Tibial nerve (tissue), 4 donors: ENCODE data around the gene RASA3. TPM values are rescaled to one million over a fixed set of nuclear protein-coding genes. Genes with fewer than 3 reads are reported as not detected.

Experiments used
- DNase-seq, 2 donors: peaks; one replicate each; pipeline ENCODE4 v3.0.0-alpha.2; 2019; ENCODE audit warnings: low spot score in 2 of 2
- H3K27ac ChIP-seq, 4 donors: fragments of 200-600 bp; sonication (generic) in 3 of 4; one replicate each; pipeline ENCODE4 v1.5.1; 2017 to 2019; ENCODE audit warnings: mild to moderate bottlenecking in 1 of 4
- H3K27me3 ChIP-seq, 2 donors: fragments of 200-600 bp; sonication (generic) in 1 of 2; one replicate each; pipeline versions ENCODE4 v1.5.1 to v1.6.0; 2017 to 2019
- H3K36me3 ChIP-seq, 3 donors: fragments of 200-600 bp; sonication (generic); one replicate each; pipeline ENCODE4 v1.5.1; 2018 to 2019
- H3K4me1 ChIP-seq, 4 donors: fragments of 200-600 bp; sonication (generic) in 3 of 4; one replicate each; pipeline ENCODE4 v1.5.1; 2017 to 2019
- H3K4me3 ChIP-seq, 4 donors: fragments of 200-600 bp; sonication (generic) in 3 of 4; one replicate each; pipeline ENCODE4 v1.5.1; 2017 to 2019; ENCODE audit warnings: mild to moderate bottlenecking in 1 of 4, moderate library complexity in 1 of 4
- H3K9me3 ChIP-seq, 4 donors: fragments of 200-600 bp; sonication (generic) in 3 of 4; one replicate each; pipeline ENCODE4 v1.5.1; 2017 to 2019
- EP300 ChIP-seq, 2 donors: sonication (generic); formaldehyde crosslinking; IDR thresholded peaks; one replicate each; pipeline ENCODE4 v1.6.1; 2017; ENCODE audit warnings: antibody characterized with exemption in 2 of 2, mild to moderate bottlenecking in 1 of 2
- POLR2A ChIP-seq, 2 donors: fragments of 450-650 bp; IDR thresholded peaks; one replicate each; pipeline ENCODE4 v1.6.1; 2017; ENCODE audit warnings: antibody characterized with exemption in 2 of 2, mild to moderate bottlenecking in 2 of 2, moderate library complexity in 2 of 2
- WGBS, 2 donors: methylation state at CpG; one replicate each; pipeline ENCODE4 v1.1.5; 2018; 5-methylcytosine and 5-hydroxymethylcytosine counted together
- total RNA-seq, 4 donors: library from RNA; depleted of rRNA; stranded (reverse); fragments of >200 nt; gene quantifications; one replicate each; pipeline ENCODE4 v1.1.0, GENCODE V29; 2016
- TF ChIP-seq, protein P1 (sequence below), 5 experiments: fragments of 200-600 bp in 3 of 5; fragments of 450-650 bp in 2 of 5; sonication (generic) in 3 of 5; IDR thresholded peaks; one replicate each; pipeline ENCODE4 v1.5.1; 2016 to 2019; ENCODE audit warnings: antibody characterized with exemption in 5 of 5, mild to moderate bottlenecking in 3 of 5, moderate library complexity in 2 of 5

RASA3 gene
- total RNA-seq, 4 donors from 2014 or later: 36.2 to 63.3 (median 46.3) TPM

DNA sequence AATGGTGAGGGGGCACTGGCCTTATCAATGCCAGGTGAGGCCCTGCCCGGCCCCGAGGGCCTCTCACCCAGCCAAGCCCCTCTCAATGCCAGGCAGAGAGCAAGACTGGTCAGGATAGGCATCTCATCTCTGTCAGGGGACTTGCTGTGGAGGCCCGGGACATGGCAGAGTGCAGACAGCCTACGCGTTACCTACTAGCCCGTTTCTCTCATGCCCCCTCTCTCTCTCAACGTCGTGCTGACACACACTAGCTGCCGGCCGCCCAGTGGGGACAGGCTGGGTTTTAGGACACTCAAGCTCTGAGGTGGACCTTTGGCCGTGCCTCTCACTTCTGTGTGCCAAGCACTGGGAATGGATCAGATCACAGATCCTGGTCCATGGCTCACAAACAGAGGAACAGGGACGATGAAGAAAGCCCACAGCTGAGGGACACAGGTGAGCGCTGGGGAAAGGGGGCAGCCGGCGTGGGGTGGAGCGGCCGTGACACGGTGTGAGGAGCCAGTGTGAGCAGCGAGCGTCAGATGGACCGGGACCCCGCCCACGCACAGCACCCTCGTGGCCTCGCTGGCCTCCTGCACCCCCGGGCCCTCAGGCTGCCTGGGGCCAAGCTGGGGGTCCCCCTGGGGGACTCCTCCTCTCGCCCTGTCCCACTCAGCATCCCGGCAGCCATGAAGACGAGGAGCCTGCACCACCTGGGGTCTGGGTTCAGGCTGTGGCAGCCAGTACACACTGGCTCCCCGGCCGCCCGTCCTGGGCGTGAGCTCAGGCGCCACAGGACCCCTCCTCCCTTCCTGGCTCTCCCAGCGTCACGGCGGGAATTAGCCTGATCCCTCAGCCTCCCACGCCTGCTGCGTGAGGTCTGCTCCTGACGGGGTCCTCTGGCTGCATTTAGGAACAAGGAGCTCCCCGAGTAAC, 81.6 kb downstream of the RASA3 start:
- H3K9me3 ChIP-seq: no peaks in the 10 kb centered on the region
- TF ChIP-seq EP300 (IDR thresholded peaks at IDR 0.05) (no peak), POLR2A (IDR thresholded peaks at IDR 0.05) (no peak)
- TF ChIP-seq, protein P1, sequence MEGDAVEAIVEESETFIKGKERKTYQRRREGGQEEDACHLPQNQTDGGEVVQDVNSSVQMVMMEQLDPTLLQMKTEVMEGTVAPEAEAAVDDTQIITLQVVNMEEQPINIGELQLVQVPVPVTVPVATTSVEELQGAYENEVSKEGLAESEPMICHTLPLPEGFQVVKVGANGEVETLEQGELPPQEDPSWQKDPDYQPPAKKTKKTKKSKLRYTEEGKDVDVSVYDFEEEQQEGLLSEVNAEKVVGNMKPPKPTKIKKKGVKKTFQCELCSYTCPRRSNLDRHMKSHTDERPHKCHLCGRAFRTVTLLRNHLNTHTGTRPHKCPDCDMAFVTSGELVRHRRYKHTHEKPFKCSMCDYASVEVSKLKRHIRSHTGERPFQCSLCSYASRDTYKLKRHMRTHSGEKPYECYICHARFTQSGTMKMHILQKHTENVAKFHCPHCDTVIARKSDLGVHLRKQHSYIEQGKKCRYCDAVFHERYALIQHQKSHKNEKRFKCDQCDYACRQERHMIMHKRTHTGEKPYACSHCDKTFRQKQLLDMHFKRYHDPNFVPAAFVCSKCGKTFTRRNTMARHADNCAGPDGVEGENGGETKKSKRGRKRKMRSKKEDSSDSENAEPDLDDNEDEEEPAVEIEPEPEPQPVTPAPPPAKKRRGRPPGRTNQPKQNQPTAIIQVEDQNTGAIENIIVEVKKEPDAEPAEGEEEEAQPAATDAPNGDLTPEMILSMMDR (IDR thresholded peaks at IDR 0.05): no peak
- 76% methylated on average over 28 to 32 of the region's 41 CpGs for WGBS, 2 donors
- H3K36me3 ChIP-seq: peaks cover 0 to 38% (median 0%) of the 10 kb centered on the region in 3 donors
- DNase-seq: no peak
- H3K27me3 ChIP-seq: no peaks in the 10 kb centered on the region
- peaks cover 0 to 48% (median 17%) of the 10 kb centered on the region in 4 donors for H3K4me1 ChIP-seq
- H3K27ac ChIP-seq: no peak overlapping the region
- H3K4me3 ChIP-seq: no peak overlapping the region

DNA sequence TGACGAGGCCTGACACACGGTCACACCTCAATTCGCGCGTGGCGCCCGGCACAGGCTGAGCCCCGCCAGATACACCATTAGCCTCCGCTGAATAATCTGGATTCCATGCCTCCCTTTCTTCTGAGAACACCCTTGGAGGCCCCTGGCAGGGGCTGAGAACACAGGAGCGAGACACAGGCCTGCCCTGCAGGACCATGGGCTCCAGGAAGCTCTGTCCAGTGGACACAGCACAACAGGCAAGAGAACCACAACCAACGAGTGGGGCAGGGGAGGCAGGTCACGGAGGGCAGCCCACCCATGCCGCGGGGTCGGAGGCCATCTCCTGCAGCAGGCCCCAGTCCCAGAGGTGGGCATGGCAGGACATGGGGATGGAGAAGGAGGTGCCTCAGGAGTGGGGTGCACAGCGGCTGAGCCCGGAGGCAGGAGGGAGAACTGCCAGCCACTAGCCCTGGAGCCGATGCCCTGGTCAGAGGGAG, 82.8 kb downstream of the RASA3 start:
- Histone ChIP-seq H3K27me3 (no peaks in the 10 kb centered on the region), H3K4me1 (peaks cover 0 to 47% (median 18%) of the 10 kb centered on the region in 4 donors), H3K9me3 (no peaks in the 10 kb centered on the region), H3K36me3 (peaks cover 0 to 31% (median 0%) of the 10 kb centered on the region in 3 donors), H3K27ac (no peak overlapping the region), H3K4me3 (no peak overlapping the region)
- WGBS, 2 donors: 86 to 93% methylated on average over 16 to 18 of the region's 18 CpGs
- no peak for DNase-seq
- TF ChIP-seq, protein P1 (IDR thresholded peaks at IDR 0.05): no peak
- TF ChIP-seq POLR2A (IDR thresholded peaks at IDR 0.05): no peak
- no peak for TF ChIP-seq EP300 (IDR thresholded peaks at IDR 0.05)

DNA sequence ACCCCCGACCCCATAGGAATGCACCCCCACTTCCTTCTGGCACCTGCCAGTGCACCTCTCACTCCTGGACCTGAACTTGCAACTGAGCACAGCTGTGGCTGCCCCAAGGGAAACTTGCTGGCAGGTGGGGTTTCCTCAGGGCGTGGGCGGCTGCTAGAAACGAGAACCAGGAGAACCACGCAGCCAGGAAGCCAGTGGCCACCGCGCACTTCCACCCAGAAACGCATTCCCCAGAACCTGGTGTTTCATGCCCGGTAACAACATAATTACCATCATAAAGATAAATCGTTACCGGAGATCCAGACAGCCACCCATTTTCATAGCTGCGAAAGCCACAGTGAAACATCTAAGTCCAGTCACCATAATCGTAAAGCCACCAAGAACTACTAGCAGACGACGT, 83.4 kb downstream of the RASA3 start:
- H3K27me3 ChIP-seq: no peaks in the 10 kb centered on the region
- peaks cover 0 to 44% (median 18%) of the 10 kb centered on the region in 4 donors for H3K4me1 ChIP-seq
- H3K9me3 ChIP-seq: no peaks in the 10 kb centered on the region
- WGBS, 2 donors: 72 to 86% methylated on average over 15 of the region's 15 CpGs
- H3K4me3 ChIP-seq: no peak overlapping the region
- peak overlapping the region in 1 of 4 donors; percentile 0 for H3K27ac ChIP-seq
- H3K36me3 ChIP-seq: peaks cover 0 to 31% (median 0%) of the 10 kb centered on the region in 3 donors
- TF ChIP-seq POLR2A (IDR thresholded peaks at IDR 0.05): no peak
- TF ChIP-seq, protein P1 (IDR thresholded peaks at IDR 0.05): no peak
- no peak for DNase-seq

DNA sequence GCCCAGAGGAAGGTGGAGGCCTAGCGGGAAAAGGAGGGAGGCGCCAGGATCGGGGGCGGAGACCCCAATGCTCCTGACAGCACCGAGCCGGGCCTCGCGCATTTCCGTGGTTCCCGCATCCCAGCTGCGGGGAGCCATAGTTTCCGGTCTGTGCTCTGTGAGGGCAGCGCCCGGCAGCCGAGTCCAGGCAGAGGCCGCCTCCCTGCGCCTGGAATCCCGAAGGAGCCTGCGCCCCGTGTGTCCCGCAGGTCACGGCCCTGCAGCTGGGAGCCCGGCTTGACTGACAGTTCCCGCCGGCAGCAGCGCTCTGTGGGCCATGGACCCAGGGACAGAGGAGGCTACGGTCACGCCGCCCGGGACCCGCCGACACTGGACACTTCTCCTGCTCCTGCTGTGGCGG, 84.0 kb downstream of the RASA3 start:
- Histone ChIP-seq H3K4me1 (peaks cover 0 to 43% (median 17%) of the 10 kb centered on the region in 4 donors), H3K27ac (peak overlapping the region in 1 of 4 donors; percentile 0), H3K4me3 (no peak overlapping the region), H3K27me3 (no peaks in the 10 kb centered on the region), H3K36me3 (peaks cover 0 to 31% (median 0%) of the 10 kb centered on the region in 3 donors), H3K9me3 (no peaks in the 10 kb centered on the region)
- 78 to 87% methylated on average over 26 of the region's 33 CpGs for WGBS, 2 donors
- no peak for DNase-seq
- TF ChIP-seq POLR2A (IDR thresholded peaks at IDR 0.05) (no peak), EP300 (IDR thresholded peaks at IDR 0.05) (no peak)
- TF ChIP-seq, protein P1 (IDR thresholded peaks at IDR 0.05): no peak

DNA sequence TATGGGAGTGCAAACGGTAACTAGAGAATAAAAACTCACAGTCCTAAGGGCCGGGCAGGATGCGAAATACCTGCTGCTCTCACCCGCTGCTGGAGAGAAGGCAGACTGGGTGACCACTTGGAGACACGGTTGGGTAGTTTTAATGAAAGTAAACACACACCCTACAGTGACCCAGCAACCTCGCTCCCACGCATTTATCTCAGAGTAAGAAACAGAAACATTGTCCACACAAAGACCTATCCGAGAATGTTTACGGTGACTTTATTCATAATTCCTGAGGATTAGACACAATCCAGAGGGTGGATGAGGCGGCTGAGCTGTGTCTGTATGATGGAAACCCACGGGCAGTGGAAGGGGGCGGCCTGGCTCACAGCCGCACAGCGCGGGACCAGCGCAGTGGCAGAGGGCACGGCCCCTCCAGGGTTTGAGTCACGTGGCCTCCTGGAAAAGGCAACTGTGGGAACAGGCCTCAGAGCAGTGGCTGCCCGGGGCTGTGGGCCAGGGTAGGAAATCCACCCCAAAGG, 85.0 kb downstream of the RASA3 start:
- TF ChIP-seq POLR2A (IDR thresholded peaks at IDR 0.05): no peak
- TF ChIP-seq EP300 (IDR thresholded peaks at IDR 0.05): peak in 1 of 2 donors; percentile 7
- Histone ChIP-seq H3K36me3 (peaks cover 0 to 41% (median 0%) of the 10 kb centered on the region in 3 donors), H3K27me3 (no peaks in the 10 kb centered on the region), H3K4me3 (no peak overlapping the region), H3K9me3 (no peaks in the 10 kb centered on the region), H3K4me1 (peaks cover 0 to 43% (median 13%) of the 10 kb centered on the region in 4 donors), H3K27ac (peak overlapping the region in 2 of 4 donors; percentile 26 to 43)
- no peak for DNase-seq
- WGBS, 2 donors: 56 to 65% methylated on average over 19 of the region's 19 CpGs
